SK-N-MC (cell line): ENCODE data around the gene MAGI2.

Experiments
- EZH2 ChIP-seq: fragments of 200-600 bp; sonication (generic); IDR thresholded peaks from one replicate; pipeline ENCODE4 v1.6.1; 2017; ENCODE audit warnings: antibody characterized with exemption
- FOXP2 ChIP-seq: optimal IDR thresholded peaks from 2 replicates; pipeline ENCODE3; 2011; ENCODE audit warnings: mild to moderate bottlenecking, moderate library complexity; ENCODE audit not compliant: insufficient read depth; ENCODE audit errors: extremely low read length, control extremely low read depth
- POLR2AphosphoS5 ChIP-seq: IDR thresholded peaks from 2 replicates; pipeline ENCODE4 v1.6.1; 2012; ENCODE audit warnings: mild to moderate bottlenecking, low read depth, low read length, borderline replicate concordance

GRCh38 chr7:79302293-79302692, 151.2 kb downstream of the MAGI2 start:
- TF ChIP-seq EZH2 (no peak), POLR2AphosphoS5 (no peak), FOXP2 (no peak)
